ENCODE measurements around the gene GRIK1.

Gene GRIK1

GRCh38 chr21:29751473-29752185 is 188.2 kb downstream of the GRIK1 start:
- Histone ChIP-seq H3K4me3 (ENCODE audit: insufficient read depth in 1 of 2, low read depth in 1 of 2, low read length in 2 of 2) (no peak overlapping the region), H3K9me3 (ENCODE audit: control insufficient read depth, low read length) (no peaks in the 10 kb centered on the region), H3K36me3 (ENCODE audit: control insufficient read depth in 1 of 2, insufficient read depth in 2 of 2, low read depth in 1 of 2, low read length in 2 of 2) (no peaks in the 10 kb centered on the region), H3K27ac (ENCODE audit: low read length, poor library complexity, severe bottlenecking) (no peak overlapping the region), H2AK5ac (ENCODE audit: low read length, severe bottlenecking) (no peak overlapping the region), H3K4me2 (ENCODE audit: low read length, poor library complexity, severe bottlenecking) (no peak overlapping the region), H3K18ac (ENCODE audit: low read depth in 1 of 2, low read length in 2 of 2) (no peak overlapping the region), H4K91ac (ENCODE audit: low read length) (no peak overlapping the region), H3K27me3 (ENCODE audit: control insufficient read depth in 1 of 2, insufficient read depth in 1 of 2, low read length in 2 of 2) (no peaks in the 10 kb centered on the region), H2BK120ac (ENCODE audit: low read depth, low read length) (no peak overlapping the region), H2BK5ac (ENCODE audit: low read depth, low read length, poor library complexity, severe bottlenecking) (no peak overlapping the region), H3K9ac (ENCODE audit: low read length) (no peak overlapping the region), H3K79me1 (replicated peaks; ENCODE audit: low read length, poor library complexity, severe bottlenecking) (no peaks in the 10 kb centered on the region), H2BK15ac (ENCODE audit: low read depth, poor library complexity, severe bottlenecking) (no peak overlapping the region), H2AFZ (ENCODE audit: low read depth, low read length) (no peak overlapping the region), H4K8ac (ENCODE audit: low read length) (no peak overlapping the region), H3K4ac (ENCODE audit: low read depth in 1 of 2, low read length in 2 of 2) (no peak overlapping the region), H3K23ac (ENCODE audit: low read length in 2 of 2) (no peak overlapping the region), H3K4me1 (ENCODE audit: control insufficient read depth, insufficient read depth, low read depth, low read length) (no peaks in the 10 kb centered on the region), H3K14ac (ENCODE audit: low read length in 2 of 2) (no peak overlapping the region), H2BK12ac (ENCODE audit: low read length in 2 of 2) (no peak overlapping the region)
- 93% methylated on average over 4 of the region's 7 CpGs for WGBS
- DNase-seq = no peak

GRCh38 chr21:29749957-29750356 is 189.8 kb downstream of the GRIK1 start:
- no peak overlapping the region for H3K4ac ChIP-seq (ENCODE audit: low read depth in 1 of 2, low read length in 2 of 2)
- H3K27me3 ChIP-seq (ENCODE audit: control insufficient read depth in 1 of 2, insufficient read depth in 1 of 2, low read length in 2 of 2) = no peaks in the 10 kb centered on the region
- H3K36me3 ChIP-seq (ENCODE audit: control insufficient read depth in 1 of 2, insufficient read depth in 2 of 2, low read depth in 1 of 2, low read length in 2 of 2) = no peaks in the 10 kb centered on the region
- no peak overlapping the region for H2BK120ac ChIP-seq (ENCODE audit: low read depth, low read length)
- H2BK5ac ChIP-seq (ENCODE audit: low read depth, low read length, poor library complexity, severe bottlenecking) = no peak overlapping the region
- no peak overlapping the region for H3K18ac ChIP-seq (ENCODE audit: low read depth in 1 of 2, low read length in 2 of 2)
- WGBS = 100% methylated on average over 1 of the region's 1 CpG
- no peak overlapping the region for H2AFZ ChIP-seq (ENCODE audit: low read depth, low read length)
- no peak overlapping the region for H2BK12ac ChIP-seq (ENCODE audit: low read length in 2 of 2)
- no peak overlapping the region for H3K27ac ChIP-seq (ENCODE audit: low read length, poor library complexity, severe bottlenecking)
- no peaks in the 10 kb centered on the region for H3K9me3 ChIP-seq (ENCODE audit: control insufficient read depth, low read length)
- DNase-seq = no peak
- no peak overlapping the region for H3K4me3 ChIP-seq (ENCODE audit: insufficient read depth in 1 of 2, low read depth in 1 of 2, low read length in 2 of 2)
- no peak overlapping the region for H3K14ac ChIP-seq (ENCODE audit: low read length in 2 of 2)
- H2BK15ac ChIP-seq (ENCODE audit: low read depth, poor library complexity, severe bottlenecking) = no peak overlapping the region
- H2AK5ac ChIP-seq (ENCODE audit: low read length, severe bottlenecking) = no peak overlapping the region
- no peak overlapping the region for H4K8ac ChIP-seq (ENCODE audit: low read length)
- H3K4me1 ChIP-seq (ENCODE audit: control insufficient read depth, insufficient read depth, low read depth, low read length) = no peaks in the 10 kb centered on the region
- no peaks in the 10 kb centered on the region for H3K79me1 ChIP-seq (replicated peaks; ENCODE audit: low read length, poor library complexity, severe bottlenecking)
- no peak overlapping the region for H3K23ac ChIP-seq (ENCODE audit: low read length in 2 of 2)
- no peak overlapping the region for H3K9ac ChIP-seq (ENCODE audit: low read length)
- no peak overlapping the region for H3K4me2 ChIP-seq (ENCODE audit: low read length, poor library complexity, severe bottlenecking)
- no peak overlapping the region for H4K91ac ChIP-seq (ENCODE audit: low read length)

- H2AK5ac ChIP-seq (ENCODE audit: low read length, severe bottlenecking) = no peak overlapping the region
- 91% methylated on average over 3 of the region's 3 CpGs for WGBS
- no peaks in the 10 kb centered on the region for H3K9me3 ChIP-seq (ENCODE audit: control insufficient read depth, low read length)
- no peak overlapping the region for H2AFZ ChIP-seq (ENCODE audit: low read depth, low read length)
- no peak overlapping the region for H4K91ac ChIP-seq (ENCODE audit: low read length)
- H3K4me1 ChIP-seq (ENCODE audit: control insufficient read depth, insufficient read depth, low read depth, low read length) = no peaks in the 10 kb centered on the region
- H3K18ac ChIP-seq (ENCODE audit: low read depth in 1 of 2, low read length in 2 of 2) = no peak overlapping the region
- no peak overlapping the region for H3K27ac ChIP-seq (ENCODE audit: low read length, poor library complexity, severe bottlenecking)
- H3K27me3 ChIP-seq (ENCODE audit: control insufficient read depth in 1 of 2, insufficient read depth in 1 of 2, low read length in 2 of 2) = no peaks in the 10 kb centered on the region
- H3K9ac ChIP-seq (ENCODE audit: low read length) = no peak overlapping the region
- H2BK120ac ChIP-seq (ENCODE audit: low read depth, low read length) = no peak overlapping the region
- no peak overlapping the region for H2BK15ac ChIP-seq (ENCODE audit: low read depth, poor library complexity, severe bottlenecking)
- no peak overlapping the region for H2BK12ac ChIP-seq (ENCODE audit: low read length in 2 of 2)
- H3K79me1 ChIP-seq (replicated peaks; ENCODE audit: low read length, poor library complexity, severe bottlenecking) = no peaks in the 10 kb centered on the region
- H4K8ac ChIP-seq (ENCODE audit: low read length) = no peak overlapping the region
- H2BK5ac ChIP-seq (ENCODE audit: low read depth, low read length, poor library complexity, severe bottlenecking) = no peak overlapping the region
- DNase-seq = no peak
- H3K4me3 ChIP-seq (ENCODE audit: insufficient read depth in 1 of 2, low read depth in 1 of 2, low read length in 2 of 2) = no peak overlapping the region
- no peak overlapping the region for H3K14ac ChIP-seq (ENCODE audit: low read length in 2 of 2)
- no peak overlapping the region for H3K4me2 ChIP-seq (ENCODE audit: low read length, poor library complexity, severe bottlenecking)
- no peak overlapping the region for H3K4ac ChIP-seq (ENCODE audit: low read depth in 1 of 2, low read length in 2 of 2)
- H3K36me3 ChIP-seq (ENCODE audit: control insufficient read depth in 1 of 2, insufficient read depth in 2 of 2, low read depth in 1 of 2, low read length in 2 of 2) = no peaks in the 10 kb centered on the region
- no peak overlapping the region for H3K23ac ChIP-seq (ENCODE audit: low read length in 2 of 2)
Measured at GRCh38 chr21:29749223-29749622, 190.6 kb downstream of the GRIK1 start.

DNA sequence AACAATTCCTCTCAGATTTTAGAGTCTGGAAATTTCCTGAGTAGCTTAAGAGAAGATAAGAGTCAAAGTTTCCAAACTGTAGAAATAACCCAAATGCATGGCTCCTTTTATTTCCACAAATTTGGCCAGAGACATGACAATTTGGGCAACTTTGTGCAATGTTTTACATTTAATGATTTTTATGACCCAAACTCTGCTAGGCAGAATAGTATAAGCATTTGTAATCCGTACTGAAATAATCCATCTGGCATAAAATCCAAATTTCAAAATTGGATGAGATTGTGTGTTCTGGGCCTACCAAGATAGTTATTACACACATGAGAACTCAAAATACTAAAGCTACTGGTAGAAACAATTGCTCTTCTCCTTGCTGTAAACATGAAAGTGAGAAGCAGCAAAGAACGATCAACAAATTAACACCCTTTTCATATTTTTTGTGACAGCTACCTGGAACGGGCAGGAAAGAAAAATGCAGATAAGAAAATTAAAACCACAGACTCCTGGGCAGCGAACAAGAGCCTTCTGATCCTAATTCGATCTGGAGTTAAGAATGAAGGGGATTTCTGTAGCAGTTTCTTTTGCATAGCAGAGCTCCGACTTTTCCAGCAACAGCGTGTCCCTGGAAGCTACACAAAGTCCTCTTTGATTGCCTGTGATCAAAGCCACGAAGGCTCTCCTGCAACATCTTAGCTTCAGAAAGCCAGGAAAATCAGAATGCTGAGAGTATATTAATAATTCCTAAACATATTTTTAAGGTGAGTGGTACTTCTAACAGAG is 191.2 kb downstream of the GRIK1 start:
- Histone ChIP-seq H3K27ac (ENCODE audit: low read length, poor library complexity, severe bottlenecking) (no peak overlapping the region), H2AFZ (ENCODE audit: low read depth, low read length) (no peak overlapping the region), H3K27me3 (ENCODE audit: control insufficient read depth in 1 of 2, insufficient read depth in 1 of 2, low read length in 2 of 2) (no peaks in the 10 kb centered on the region), H2BK12ac (ENCODE audit: low read length in 2 of 2) (no peak overlapping the region), H4K8ac (ENCODE audit: low read length) (no peak overlapping the region), H2BK120ac (ENCODE audit: low read depth, low read length) (no peak overlapping the region), H3K14ac (ENCODE audit: low read length in 2 of 2) (no peak overlapping the region), H3K36me3 (ENCODE audit: control insufficient read depth in 1 of 2, insufficient read depth in 2 of 2, low read depth in 1 of 2, low read length in 2 of 2) (no peaks in the 10 kb centered on the region), H3K4ac (ENCODE audit: low read depth in 1 of 2, low read length in 2 of 2) (no peak overlapping the region), H3K9ac (ENCODE audit: low read length) (no peak overlapping the region), H3K18ac (ENCODE audit: low read depth in 1 of 2, low read length in 2 of 2) (no peak overlapping the region), H3K23ac (ENCODE audit: low read length in 2 of 2) (no peak overlapping the region), H3K4me1 (ENCODE audit: control insufficient read depth, insufficient read depth, low read depth, low read length) (no peaks in the 10 kb centered on the region), H2BK5ac (ENCODE audit: low read depth, low read length, poor library complexity, severe bottlenecking) (no peak overlapping the region), H3K9me3 (ENCODE audit: control insufficient read depth, low read length) (no peaks in the 10 kb centered on the region), H2AK5ac (ENCODE audit: low read length, severe bottlenecking) (no peak overlapping the region), H3K4me2 (ENCODE audit: low read length, poor library complexity, severe bottlenecking) (no peak overlapping the region), H2BK15ac (ENCODE audit: low read depth, poor library complexity, severe bottlenecking) (no peak overlapping the region), H4K91ac (ENCODE audit: low read length) (no peak overlapping the region), H3K79me1 (replicated peaks; ENCODE audit: low read length, poor library complexity, severe bottlenecking) (no peaks in the 10 kb centered on the region), H3K4me3 (ENCODE audit: insufficient read depth in 1 of 2, low read depth in 1 of 2, low read length in 2 of 2) (no peak overlapping the region)
- no peak for DNase-seq
- WGBS = 85% methylated on average over 6 of the region's 8 CpGs

Data from mesenchymal stem cell (in vitro differentiated cells and primary cell).